AG09319 (cell line): ENCODE results near the gene CNNM2.

Experiments
- DNase-seq: peaks from one replicate; pipeline ENCODE4 v3.0.0-alpha.2; 2010; ENCODE audit warnings: low read depth; ENCODE audit errors: extremely low read depth
- CTCF ChIP-seq: IDR thresholded peaks from 2 replicates; pipeline ENCODE4 v1.5.1; 2011; ENCODE audit warnings: low read depth, mild to moderate bottlenecking, inconsistent platforms, low read length, moderate library complexity

Gene CNNM2

DNA sequence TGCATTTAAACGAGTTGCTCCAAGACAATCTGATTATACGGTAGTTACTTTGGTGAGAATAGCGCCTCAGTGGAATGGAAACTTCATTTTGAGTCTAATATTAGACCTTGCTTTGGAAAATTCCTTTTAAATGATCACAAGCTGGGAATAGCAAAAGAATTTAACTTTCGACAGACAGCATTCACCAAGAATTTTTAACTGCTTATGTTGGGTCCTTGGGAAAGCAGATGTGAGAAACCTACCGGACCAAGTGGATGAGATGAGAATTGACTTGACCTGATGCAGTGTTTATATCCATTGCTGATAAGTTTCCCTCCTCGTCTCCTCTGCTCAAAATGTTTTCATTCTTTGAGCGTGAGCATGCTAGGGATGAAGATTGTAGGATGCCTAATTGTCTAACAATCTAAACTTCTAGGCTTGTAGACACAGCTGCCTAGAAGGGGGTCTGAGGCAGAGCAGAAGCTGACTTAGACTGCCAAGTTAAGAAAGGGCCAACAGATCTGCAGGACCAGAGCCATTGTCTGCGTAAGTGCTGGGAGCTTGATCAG lies 126.9 kb downstream of the CNNM2 start:
- no peak for TF ChIP-seq CTCF
- DNase-seq = peak; percentile 67

DNA sequence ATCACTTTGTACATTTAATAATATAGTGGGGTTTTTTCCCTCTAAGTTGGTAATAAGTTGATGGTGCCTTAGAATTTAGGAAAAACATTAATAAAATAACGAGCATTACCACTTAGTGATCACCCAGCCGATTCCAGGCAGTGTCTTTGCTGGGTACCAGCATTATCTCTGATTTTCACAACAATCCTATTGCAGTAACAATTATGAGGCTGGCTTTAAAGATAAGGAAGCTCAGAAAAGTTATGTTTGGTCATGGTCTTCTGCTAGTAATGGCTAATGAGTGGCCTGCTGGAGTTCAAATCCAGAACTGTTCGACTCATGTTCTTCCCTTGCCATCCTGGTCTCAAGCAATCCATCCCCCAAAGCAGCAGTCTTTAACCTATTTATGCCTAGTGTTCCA lies 127.9 kb downstream of the CNNM2 start:
- no peak for DNase-seq
- no peak for TF ChIP-seq CTCF

- no peak for DNase-seq
- no peak for TF ChIP-seq CTCF
These were observed 129.3 kb downstream of the CNNM2 start for GRCh38 chr10:103047381-103047780.

DNA sequence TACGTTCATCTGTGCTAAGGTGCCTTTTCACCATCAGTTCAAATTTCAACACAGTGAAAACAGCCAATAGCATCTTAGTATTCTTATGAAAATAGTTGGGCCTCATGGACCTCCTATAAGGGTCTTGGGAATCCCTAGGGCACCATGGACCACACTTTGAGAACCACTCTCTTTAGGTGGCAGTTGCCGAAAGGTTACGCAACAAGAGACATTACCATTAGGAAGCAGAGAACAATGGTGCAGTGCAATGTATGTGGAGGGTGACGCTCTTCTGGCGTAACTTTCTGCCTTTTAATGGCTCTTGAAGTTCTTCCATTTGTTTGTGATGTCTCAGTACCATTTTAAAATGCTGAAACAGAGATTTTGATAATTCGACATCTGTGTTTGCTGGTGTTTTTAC lies 131.1 kb downstream of the CNNM2 start:
- no peak for TF ChIP-seq CTCF

DNA sequence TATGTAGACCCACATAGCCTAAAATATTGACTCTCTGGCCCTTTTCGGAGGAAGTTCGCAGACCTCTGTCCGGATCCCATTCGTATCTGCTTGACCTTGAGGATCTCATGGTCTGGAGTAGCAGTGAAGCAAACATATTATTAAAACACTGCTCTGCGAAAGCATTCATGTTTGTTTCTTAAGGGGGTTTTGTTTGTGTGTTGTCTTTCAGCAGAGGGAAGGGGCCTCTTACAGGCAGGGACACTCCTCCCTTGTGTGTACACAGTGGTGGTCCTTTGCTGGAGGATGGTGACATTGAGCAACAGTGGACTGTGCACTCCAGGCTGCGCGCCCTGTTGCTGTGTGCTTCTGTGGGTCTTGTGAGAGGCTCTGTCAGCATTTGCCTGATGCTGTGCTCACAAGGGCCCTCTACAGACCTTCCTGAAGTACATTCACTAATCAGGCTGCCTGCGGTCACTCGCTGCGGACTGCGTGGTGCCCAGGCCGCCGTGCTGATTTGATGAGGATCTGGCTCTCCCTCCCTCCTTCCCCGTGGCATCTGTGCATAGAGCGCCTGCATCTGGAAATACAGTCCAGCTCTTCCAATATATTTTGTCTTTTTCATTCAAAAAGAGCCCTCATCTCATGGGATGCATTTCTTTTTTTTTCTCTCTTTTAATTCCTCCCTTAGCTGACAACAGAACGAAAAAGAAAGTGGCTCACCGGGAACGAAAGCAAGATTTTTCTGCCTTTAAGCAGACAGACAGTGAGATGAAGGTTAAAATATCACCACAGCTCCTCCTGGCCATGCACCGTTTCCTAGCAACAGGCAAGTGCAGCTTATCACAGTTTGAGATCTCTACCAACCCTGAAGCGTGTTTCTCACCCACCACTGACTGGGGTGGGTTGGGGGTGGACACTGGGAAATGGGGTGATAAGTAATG lies 135.8 kb downstream of the CNNM2 start:
- TF ChIP-seq CTCF = peak; percentile 66
- peak; percentile 63 for DNase-seq

More for the DNA sequence above, 131.1 kb downstream of the CNNM2 start:
- no peak for DNase-seq

- TF ChIP-seq CTCF = no peak
These were observed 136.5 kb downstream of the CNNM2 start for GRCh38 chr10:103054621-103055020.

GRCh38 chr10:103055105-103055504 lies 137.0 kb downstream of the CNNM2 start:
- no peak for TF ChIP-seq CTCF
- DNase-seq = no peak

More at GRCh38 chr10:103054621-103055020, 136.5 kb downstream of the CNNM2 start:
- no peak for DNase-seq
